WI38 (cell line): Measurements from ENCODE around the gene C13orf42.

Source experiments
- H3K4me3 ChIP-seq: 2 replicates; pipeline ENCODE4 v1.5.1; 2011; ENCODE audit warnings: low read depth, mild to moderate bottlenecking, control low read depth, low read length
- TF ChIP-seq, protein P1 (sequence below): IDR thresholded peaks from 2 replicates; pipeline ENCODE4 v1.5.1; 2012; ENCODE audit warnings: low read depth, mild to moderate bottlenecking, control low read depth, low read length

The C13orf42 gene

DNA sequence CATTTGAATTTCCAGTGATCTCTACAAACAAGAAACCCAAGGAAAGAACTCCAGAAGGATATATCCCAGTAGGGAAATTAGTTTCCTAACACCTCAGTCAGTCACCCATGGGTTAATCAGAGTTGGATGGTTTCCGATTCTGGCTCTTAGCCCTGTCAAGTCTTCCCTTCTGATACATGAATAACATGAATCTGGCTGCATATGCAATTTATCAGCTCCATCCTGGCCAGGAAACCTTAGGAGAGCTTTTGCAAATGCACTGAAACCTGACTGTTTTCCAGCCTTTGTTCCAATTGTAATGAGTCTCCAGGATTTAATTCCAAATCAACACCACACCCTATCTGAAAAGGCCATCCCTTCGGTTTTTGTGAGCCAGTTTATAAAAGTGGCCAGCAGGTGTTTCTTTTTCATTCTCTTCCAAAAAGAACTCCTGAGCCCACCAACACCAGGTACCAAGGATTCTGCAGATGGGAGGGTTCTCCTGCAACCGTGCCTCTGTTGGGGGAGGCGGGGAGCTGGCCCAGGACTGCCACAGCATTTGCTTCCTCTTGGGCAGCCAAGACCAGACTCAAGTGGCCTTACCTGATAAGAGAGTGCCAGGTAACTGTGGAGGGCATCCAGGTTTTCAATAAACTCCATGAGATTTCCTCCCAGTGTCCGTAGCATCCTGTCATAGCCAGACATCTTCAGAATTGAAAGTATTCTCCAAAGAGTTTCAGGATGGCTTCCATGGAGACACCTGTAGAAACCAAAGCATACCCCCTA, 77.5 kb downstream of the C13orf42 start:
- TF ChIP-seq, protein P1, sequence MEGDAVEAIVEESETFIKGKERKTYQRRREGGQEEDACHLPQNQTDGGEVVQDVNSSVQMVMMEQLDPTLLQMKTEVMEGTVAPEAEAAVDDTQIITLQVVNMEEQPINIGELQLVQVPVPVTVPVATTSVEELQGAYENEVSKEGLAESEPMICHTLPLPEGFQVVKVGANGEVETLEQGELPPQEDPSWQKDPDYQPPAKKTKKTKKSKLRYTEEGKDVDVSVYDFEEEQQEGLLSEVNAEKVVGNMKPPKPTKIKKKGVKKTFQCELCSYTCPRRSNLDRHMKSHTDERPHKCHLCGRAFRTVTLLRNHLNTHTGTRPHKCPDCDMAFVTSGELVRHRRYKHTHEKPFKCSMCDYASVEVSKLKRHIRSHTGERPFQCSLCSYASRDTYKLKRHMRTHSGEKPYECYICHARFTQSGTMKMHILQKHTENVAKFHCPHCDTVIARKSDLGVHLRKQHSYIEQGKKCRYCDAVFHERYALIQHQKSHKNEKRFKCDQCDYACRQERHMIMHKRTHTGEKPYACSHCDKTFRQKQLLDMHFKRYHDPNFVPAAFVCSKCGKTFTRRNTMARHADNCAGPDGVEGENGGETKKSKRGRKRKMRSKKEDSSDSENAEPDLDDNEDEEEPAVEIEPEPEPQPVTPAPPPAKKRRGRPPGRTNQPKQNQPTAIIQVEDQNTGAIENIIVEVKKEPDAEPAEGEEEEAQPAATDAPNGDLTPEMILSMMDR, result no peak
- H3K4me3 ChIP-seq, result no peak overlapping the region

DNA sequence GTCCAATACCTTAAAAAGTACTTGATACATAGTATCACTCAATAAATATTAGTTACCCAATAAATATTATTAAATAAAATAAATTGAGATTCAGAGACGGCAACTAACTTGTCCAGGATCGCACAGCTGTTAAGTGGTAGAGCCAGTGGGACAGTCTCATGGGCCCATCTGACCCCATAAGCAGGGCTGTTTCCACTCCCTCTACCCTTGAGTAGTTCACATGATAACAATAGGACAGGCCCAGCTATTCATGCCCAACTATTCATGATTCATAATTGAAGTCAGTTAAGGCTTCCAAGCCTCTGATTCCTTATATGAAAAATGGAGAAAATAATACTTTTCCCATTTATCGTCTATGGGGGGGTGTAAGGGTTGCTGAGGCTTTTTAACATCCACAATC, 78.2 kb downstream of the C13orf42 start:
- TF ChIP-seq, protein P1, result no peak
- no peak overlapping the region for H3K4me3 ChIP-seq
